Naive thymus-derived CD8-positive, alpha-beta T cell (primary cell): ENCODE measurements around the gene PCNX1. TPM values are rescaled to one million over a fixed set of nuclear protein-coding genes. Genes with fewer than 3 reads are reported as not detected.

Experiments
- ATAC-seq, 2 donors: fragments of 150-1000 bp; cut with Tn5 transposase in 1 of 2; sonication (Bioruptor Pico), chemical (Tn5 transposase) in 1 of 2; 1 replicate in 1 of 2; 2 replicates in 1 of 2; pipeline ENCODE4 v1.10.0; 2021; ENCODE audit warnings: mild to moderate bottlenecking in 2 of 2, moderate library complexity in 2 of 2
- POLR2A ChIA-PET: fragments of 350-600 bp; sonication (Branson Sonifier 250); formaldehyde crosslinking; loops from one replicate; lab custom pipeline; 2021; ENCODE audit warnings: antibody characterized with exemption; lab: Charles Lee
- DNase-seq, 10 donors: peaks; one replicate each; pipeline versions ENCODE4 v3.0.0 to v3.0.0-alpha.2; 2020 to 2022
- H3K27ac Mint-ChIP-seq, 10 donors: one replicate each; pipeline ENCODE4 v1.8.0; 2020 to 2022; ENCODE audit warnings: mild to moderate bottlenecking in 10 of 10, mixed read lengths in 10 of 10, moderate library complexity in 4 of 10, inconsistent platforms in 1 of 10
- H3K27me3 Mint-ChIP-seq, 5 donors: one replicate each; pipeline ENCODE4 v1.8.0; 2021 to 2022; ENCODE audit warnings: mixed read lengths in 5 of 5
- H3K36me3 Mint-ChIP-seq, 3 donors: one replicate each; pipeline ENCODE4 v1.8.0; 2020 to 2022; ENCODE audit warnings: mixed read lengths in 3 of 3, mild to moderate bottlenecking in 2 of 3, inconsistent platforms in 1 of 3
- H3K4me1 Mint-ChIP-seq, 4 donors: one replicate each; pipeline ENCODE4 v1.8.0; 2021 to 2022; ENCODE audit warnings: mixed read lengths in 4 of 4
- H3K4me3 Mint-ChIP-seq, 10 donors: one replicate each; pipeline ENCODE4 v1.8.0; 2020 to 2022; ENCODE audit warnings: mild to moderate bottlenecking in 10 of 10, mixed read lengths in 10 of 10, moderate library complexity in 6 of 10, inconsistent platforms in 1 of 10
- H3K9me3 Mint-ChIP-seq, 9 donors: one replicate each; pipeline ENCODE4 v1.8.0; 2020 to 2022; ENCODE audit warnings: mixed read lengths in 9 of 9, mild to moderate bottlenecking in 3 of 9, inconsistent platforms in 1 of 9, moderate library complexity in 1 of 9
- polyA plus RNA-seq, 3 donors: library from polyadenylated mRNA; unstranded; fragments of 300-500 nt; fragmentation: Illumina TruSeq; gene quantifications; one replicate each; pipeline ENCODE4 v1.2.3, GENCODE V29; 2021
- total RNA-seq, 8 experiments: library from RNA in 2 of 8; stranded (reverse) in 2 of 8; gene quantifications; one replicate each; pipeline ENCODE4 v1.2.3 and lab custom pipeline; 2021 to 2026

The PCNX1 gene
- total and polyA plus RNA-seq, 5 experiments from 2014 or later = 5.5 to 78.6 (median 8.3) TPM

GRCh38 chr14:71163050-71163841 lies 256.0 kb downstream of the PCNX1 start:
- Mint-ChIP-seq H3K27me3 (peaks cover 0 to 1% (median 0%) of the 10 kb centered on the region in 5 donors), H3K4me1 (peaks cover 4 to 8% (median 4%) of the 10 kb centered on the region in 4 donors), H3K4me3 (no peak overlapping the region), H3K9me3 (peaks cover 0 to 10% (median 3%) of the 10 kb centered on the region in 9 donors), H3K36me3 (peaks cover 0 to 10% (median 0%) of the 10 kb centered on the region in 3 donors), H3K27ac (peak overlapping the region in 3 of 10 donors; percentile 6 to 14 (median 6))
- DNase-seq (no peak), ATAC-seq (no peak)
- POLR2A ChIA-PET = no interaction called here

GRCh38 chr14:71163842-71164629 lies 256.8 kb downstream of the PCNX1 start:
- Mint-ChIP-seq H3K27ac (no peak overlapping the region), H3K4me1 (peaks cover 8 to 16% (median 12%) of the 10 kb centered on the region in 4 donors), H3K4me3 (no peak overlapping the region), H3K36me3 (peaks cover 0 to 7% (median 0%) of the 10 kb centered on the region in 3 donors), H3K27me3 (peaks cover 0 to 5% (median 0%) of the 10 kb centered on the region in 5 donors), H3K9me3 (peaks cover 0 to 10% (median 3%) of the 10 kb centered on the region in 9 donors)
- ATAC-seq (no peak), DNase-seq (no peak)
- POLR2A ChIA-PET = no interaction called here

Other genes starting within 250 kb of the PCNX1 start
- gene MAP3K9, start 97.9 kb upstream of the PCNX1 start, total RNA-seq = 1 to 10 TPM; 6.8 to 7.8 TPM
- 1 to 10 TPM in 2 of 3 donors, under 1 TPM in 1; 0.52 to 3.6 (median 1.6) TPM for gene MAP3K9, start 97.9 kb upstream of the PCNX1 start, polyA plus RNA-seq